GM12865 (cell line): ENCODE results near the gene PRKCE.

Experiments used
- DNase-seq: peaks from one replicate; pipeline ENCODE4 v3.0.0; 2010; ENCODE audit warnings: low read depth
- H3K4me3 ChIP-seq: 2 replicates; pipeline ENCODE4 v1.5.1; 2011; ENCODE audit warnings: mild to moderate bottlenecking, low read depth, low read length, control low read depth
- CTCF ChIP-seq: IDR thresholded peaks from 2 replicates; pipeline ENCODE4 v1.5.1; 2011; ENCODE audit warnings: low read length, control low read depth, low read depth, inconsistent platforms; ENCODE audit not compliant: insufficient read depth; ENCODE audit errors: missing control alignments

PRKCE gene

GRCh38 chr2:45992021-45992740, 340.7 kb downstream of the PRKCE start:
- TF ChIP-seq CTCF: no peak
- no peak for DNase-seq
- no peak overlapping the region for H3K4me3 ChIP-seq

GRCh38 chr2:45992741-45993475, 341.4 kb downstream of the PRKCE start:
- TF ChIP-seq CTCF: no peak
- no peak for DNase-seq
- H3K4me3 ChIP-seq: no peak overlapping the region

GRCh38 chr2:45993476-45993991, 342.1 kb downstream of the PRKCE start:
- H3K4me3 ChIP-seq: no peak overlapping the region
- DNase-seq: peak; percentile 85
- peak; percentile 79 for TF ChIP-seq CTCF

GRCh38 chr2:45994060-45994459, 342.6 kb downstream of the PRKCE start:
- TF ChIP-seq CTCF: no peak
- DNase-seq: no peak
- no peak overlapping the region for H3K4me3 ChIP-seq

- no peak for TF ChIP-seq CTCF
- H3K4me3 ChIP-seq: no peak overlapping the region
- DNase-seq: no peak
These were observed 349.2 kb downstream of the PRKCE start for GRCh38 chr2:46000660-46001059.

GRCh38 chr2:46001290-46001689, 349.8 kb downstream of the PRKCE start:
- DNase-seq: no peak
- no peak overlapping the region for H3K4me3 ChIP-seq
- no peak for TF ChIP-seq CTCF
